GM21723 (cell line): ENCODE data around the gene SDE2.

Source experiments
- ATAC-seq: cut with Tn5 transposase; IDR thresholded peaks from one replicate; pipeline ENCODE4 v1.9.1; 2021; ENCODE audit warnings: mild to moderate bottlenecking, moderate library complexity; ENCODE audit not compliant: unreplicated experiment

The SDE2 gene

GRCh38 chr1:225999227-225999911, at the start of gene SDE2:
SDE2 (minus strand) TSS chr1:225999343; CDS start chr1:225999312, 31 bp downstream.
- ATAC-seq: peak; percentile 84

GRCh38 chr1:226048886-226049285, 49.7 kb upstream of the SDE2 start:
- ATAC-seq: no peak

GRCh38 chr1:226047495-226047894, 48.4 kb upstream of the SDE2 start:
- ATAC-seq: no peak

GRCh38 chr1:226046240-226046639, 47.1 kb upstream of the SDE2 start:
- no peak for ATAC-seq

- ATAC-seq: no peak
These were observed 45.5 kb upstream of the SDE2 start for GRCh38 chr1:226044514-226045101.

- ATAC-seq: no peak
These were observed 42.3 kb upstream of the SDE2 start for GRCh38 chr1:226041419-226041818.

- ATAC-seq: no peak
These were observed 39.5 kb upstream of the SDE2 start for GRCh38 chr1:226038661-226039060.

GRCh38 chr1:226035915-226036314, 36.8 kb upstream of the SDE2 start:
- no peak for ATAC-seq

GRCh38 chr1:226034482-226034881, 35.3 kb upstream of the SDE2 start:
- ATAC-seq: no peak

GRCh38 chr1:226033991-226034390, 34.8 kb upstream of the SDE2 start:
- no peak for ATAC-seq

- ATAC-seq: no peak
These were observed 34.4 kb upstream of the SDE2 start for GRCh38 chr1:226033582-226033981.

- no peak for ATAC-seq
These were observed 30.6 kb upstream of the SDE2 start for GRCh38 chr1:226029568-226030225.

- peak; percentile 81 for ATAC-seq
These were observed 30.0 kb upstream of the SDE2 start for GRCh38 chr1:226029093-226029496.

- no peak for ATAC-seq
These were observed 28.5 kb upstream of the SDE2 start for GRCh38 chr1:226027538-226028217.

GRCh38 chr1:226026833-226027232, 27.7 kb upstream of the SDE2 start:
- ATAC-seq: no peak

- no peak for ATAC-seq
These were observed 24.6 kb upstream of the SDE2 start for GRCh38 chr1:226023735-226024134.

- no peak for ATAC-seq
These were observed 22.7 kb upstream of the SDE2 start for GRCh38 chr1:226021801-226022200.

GRCh38 chr1:226021401-226021800, 22.3 kb upstream of the SDE2 start:
- no peak for ATAC-seq

- ATAC-seq: no peak
These were observed 20.4 kb upstream of the SDE2 start for GRCh38 chr1:226019572-226019971.

- no peak for ATAC-seq
These were observed 17.9 kb upstream of the SDE2 start for GRCh38 chr1:226017070-226017469.

GRCh38 chr1:226009650-226010044, 10.5 kb upstream of the SDE2 start:
- ATAC-seq: no peak
